Stomach (tissue), 4 donors: ENCODE data around the gene GRAMD1A.
"Not testable (repeated sequence)": the region's sequence is repeated elsewhere in the genome, so short reads cannot be mapped to it uniquely, and the experiment has no call there.

Experiments
- CTCF ChIP-seq, 7 experiments: fragments of 450-650 bp in 4 of 7; fragments of 200-600 bp in 3 of 7; sonication (generic) in 3 of 7; IDR thresholded peaks; one replicate each; pipeline ENCODE4 v1.5.1; 2016 to 2019; ENCODE audit warnings: antibody characterized with exemption in 7 of 7, control low read depth in 2 of 7, mild to moderate bottlenecking in 1 of 7
- EP300 ChIP-seq: sonication (generic); formaldehyde crosslinking; IDR thresholded peaks from one replicate; pipeline ENCODE4 v1.6.1; 2017; ENCODE audit warnings: antibody characterized with exemption

- not testable (repeated sequence) for TF ChIP-seq CTCF (IDR thresholded peaks at IDR 0.05); EP300
Observed at GRCh38 chr19:34998224-34998623, 1.9 kb upstream of the GRAMD1A start.
